Adipose tissue (tissue), 3 donors: ENCODE results near the gene FOXK2. TPM values are rescaled to one million over a fixed set of nuclear protein-coding genes. Genes with fewer than 3 reads are reported as not detected.
"Not testable (repeated sequence)": the region's sequence is repeated elsewhere in the genome, so short reads cannot be mapped to it uniquely, and the experiment has no call there.

Source experiments
- H3K27ac ChIP-seq: one replicate; pipeline ENCODE4 v1.5.1; 2013; ENCODE audit warnings: low read depth, low read length
- WGBS, 3 donors: extraction: QIAGEN DNeasy Blood & Tissue Kit; methylation state at CpG; one replicate each; pipeline ENCODE4 v1.1.7; 2013; 5-methylcytosine and 5-hydroxymethylcytosine counted together
- polyA plus RNA-seq, 3 donors: library from polyadenylated mRNA; stranded (reverse); fragments of 200-250 nt; gene quantifications; one replicate each; pipeline ENCODE4 v1.2.3, GENCODE V29; 2013
- donor health status: healthy with polysubstance abuse.
- donor health status: Bipolar disorder and iron deficiency.
- donor health status: healthy.

Gene FOXK2
- polyA plus RNA-seq, 3 donors = 11.3 to 22.0 (median 16.0) TPM

DNA sequence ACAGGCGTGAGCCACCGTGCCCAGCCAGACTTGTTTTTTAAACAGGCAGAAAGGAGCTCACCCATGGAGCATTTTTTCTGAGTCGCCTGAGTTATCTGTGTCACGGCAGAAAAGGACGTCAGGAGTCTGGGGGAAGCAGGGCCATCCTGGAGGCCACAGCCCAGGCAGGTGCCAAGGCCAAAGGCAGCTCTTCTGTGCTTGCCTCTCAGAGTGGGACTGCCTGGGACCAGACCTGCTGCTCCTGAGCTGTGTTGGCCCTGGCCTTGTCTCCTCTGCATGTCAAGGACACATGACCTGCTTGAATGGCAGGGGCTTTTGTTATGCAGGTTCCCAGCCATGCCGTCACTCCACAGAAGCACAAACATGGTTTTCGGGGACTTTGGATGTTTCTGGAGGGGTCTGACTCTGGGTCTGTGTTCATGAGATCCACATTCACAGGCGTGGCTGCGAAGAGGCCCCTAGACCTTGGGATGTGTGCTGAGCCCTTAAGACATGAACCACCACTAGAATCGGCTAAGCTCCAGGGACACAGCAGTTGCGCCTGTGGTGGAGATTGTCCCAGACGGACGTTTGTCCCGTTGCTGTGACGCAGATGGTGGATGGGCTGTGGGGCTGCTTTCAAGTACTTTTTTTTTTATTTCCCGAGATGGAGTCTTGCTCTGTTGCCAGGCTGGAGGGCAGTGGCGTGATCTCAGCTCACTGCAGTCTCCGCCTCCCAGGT lies 33.8 kb downstream of the FOXK2 start:
- 59 to 88% (median 88%) methylated on average over 18 of the region's 18 CpGs for WGBS, 3 donors
- H3K27ac ChIP-seq = no peak overlapping the region

DNA sequence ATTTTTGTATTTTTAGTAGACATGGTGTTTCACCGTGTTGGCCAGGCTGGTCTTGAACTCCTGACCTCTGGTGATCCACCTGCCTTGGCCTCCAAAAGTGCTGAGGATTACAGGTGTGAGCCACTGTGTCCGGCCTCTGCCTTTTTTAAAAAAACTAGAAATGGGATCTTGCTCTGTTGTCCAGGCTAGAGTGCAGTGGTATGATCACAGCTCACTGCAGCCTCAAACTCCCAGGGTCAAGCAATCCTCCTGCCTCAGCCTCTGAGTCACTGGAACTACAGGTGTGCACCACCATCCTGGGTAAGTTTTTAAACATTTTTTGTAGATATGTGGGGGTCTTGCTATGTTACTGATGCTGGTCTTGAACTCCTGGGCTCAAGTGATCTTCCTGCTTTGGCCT lies 38.0 kb downstream of the FOXK2 start:
- WGBS, 3 donors = 93 to 97% (median 96%) methylated on average over 2 of the region's 2 CpGs
- H3K27ac ChIP-seq = not testable (repeated sequence)

DNA sequence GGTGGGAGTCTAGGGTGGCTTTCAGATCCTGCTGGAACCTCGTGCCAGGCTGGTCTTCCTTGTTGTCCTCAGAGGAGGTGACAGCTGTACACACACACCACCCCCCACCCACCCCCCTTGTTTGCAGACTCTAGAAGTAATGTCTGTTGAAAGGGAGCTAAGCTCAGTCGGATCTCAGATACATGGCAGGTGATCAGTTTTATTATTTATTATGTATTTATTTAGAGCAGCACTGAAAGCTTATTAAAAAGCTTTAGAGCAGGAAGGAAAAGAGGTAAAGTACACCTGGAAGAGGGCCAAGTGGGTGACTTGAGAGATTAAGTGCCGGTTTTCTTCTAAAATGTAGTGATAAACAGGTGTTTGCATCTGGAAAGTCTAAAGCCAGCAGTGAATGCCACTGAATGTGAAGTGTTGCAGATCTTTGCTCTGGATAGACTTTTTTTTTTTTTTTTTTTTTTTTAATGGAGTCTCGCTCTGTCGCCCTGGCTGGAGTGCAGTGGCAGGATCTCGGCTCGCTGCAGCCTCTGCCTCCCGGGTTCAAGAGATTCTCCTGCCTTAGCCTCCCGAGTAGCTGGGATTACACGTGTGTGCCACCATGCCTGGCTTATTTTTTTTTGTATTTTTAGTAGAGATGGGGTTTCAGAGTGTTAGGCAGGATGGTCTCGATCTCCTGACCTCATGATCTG lies 40.2 kb downstream of the FOXK2 start:
- 46 to 66% (median 65%) methylated on average over 11 of the region's 11 CpGs for WGBS, 3 donors
- no peak overlapping the region for H3K27ac ChIP-seq

DNA sequence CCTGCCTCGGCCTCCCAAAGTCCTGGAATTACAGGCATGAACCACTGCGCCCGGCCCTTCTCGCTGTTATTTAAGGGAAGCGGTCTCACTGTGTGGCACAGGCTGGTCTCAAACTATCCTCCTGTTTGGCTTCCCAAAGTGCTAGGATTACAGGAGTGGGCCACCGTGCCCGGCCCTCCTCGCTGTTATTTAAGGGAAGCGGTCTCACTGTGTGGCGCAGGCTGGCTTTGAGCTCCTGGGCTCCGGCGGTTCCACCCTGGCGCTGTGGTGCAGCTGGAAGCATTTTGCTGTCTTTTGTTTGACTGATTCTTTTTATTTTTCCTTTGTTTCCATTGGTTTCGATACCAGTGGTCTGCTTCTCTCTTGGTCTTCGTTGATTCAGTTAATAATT lies 40.7 kb downstream of the FOXK2 start:
- 87 to 93% (median 89%) methylated on average over 15 of the region's 15 CpGs for WGBS, 3 donors
- H3K27ac ChIP-seq = no peak overlapping the region

DNA sequence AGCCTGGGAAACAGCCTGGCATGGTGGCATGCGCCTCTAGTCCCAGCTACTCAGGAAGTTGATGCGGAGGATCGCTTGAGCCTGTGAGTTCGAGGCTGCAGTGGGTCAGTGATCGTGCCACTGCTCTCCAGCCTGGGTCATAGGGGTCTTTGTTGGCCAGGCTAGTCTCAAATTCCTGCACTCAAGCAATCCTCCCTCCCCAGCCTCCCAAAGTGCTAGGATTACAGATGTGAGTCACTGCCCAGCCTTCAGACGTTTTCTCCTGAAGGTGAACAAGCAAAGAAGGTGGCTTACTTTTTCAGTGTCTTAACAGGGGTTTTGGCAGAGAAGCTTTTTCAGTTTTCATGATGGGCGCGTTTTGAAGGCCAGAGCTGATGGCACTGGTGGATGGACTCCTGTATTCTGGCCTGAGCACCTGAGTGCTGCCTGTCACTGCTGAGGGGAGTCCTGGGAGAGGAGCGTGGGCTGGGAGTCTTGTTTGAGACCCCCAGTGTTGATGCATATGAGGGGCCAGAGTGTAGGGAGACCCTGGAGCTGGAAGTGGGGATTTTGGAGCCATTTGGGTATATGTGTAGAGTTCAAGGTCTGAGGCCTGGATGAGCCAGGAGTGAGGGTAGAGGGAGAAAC lies 41.4 kb downstream of the FOXK2 start:
- H3K27ac ChIP-seq = no peak overlapping the region
- WGBS, 3 donors = 87 to 90% (median 88%) methylated on average over 9 of the region's 9 CpGs

DNA sequence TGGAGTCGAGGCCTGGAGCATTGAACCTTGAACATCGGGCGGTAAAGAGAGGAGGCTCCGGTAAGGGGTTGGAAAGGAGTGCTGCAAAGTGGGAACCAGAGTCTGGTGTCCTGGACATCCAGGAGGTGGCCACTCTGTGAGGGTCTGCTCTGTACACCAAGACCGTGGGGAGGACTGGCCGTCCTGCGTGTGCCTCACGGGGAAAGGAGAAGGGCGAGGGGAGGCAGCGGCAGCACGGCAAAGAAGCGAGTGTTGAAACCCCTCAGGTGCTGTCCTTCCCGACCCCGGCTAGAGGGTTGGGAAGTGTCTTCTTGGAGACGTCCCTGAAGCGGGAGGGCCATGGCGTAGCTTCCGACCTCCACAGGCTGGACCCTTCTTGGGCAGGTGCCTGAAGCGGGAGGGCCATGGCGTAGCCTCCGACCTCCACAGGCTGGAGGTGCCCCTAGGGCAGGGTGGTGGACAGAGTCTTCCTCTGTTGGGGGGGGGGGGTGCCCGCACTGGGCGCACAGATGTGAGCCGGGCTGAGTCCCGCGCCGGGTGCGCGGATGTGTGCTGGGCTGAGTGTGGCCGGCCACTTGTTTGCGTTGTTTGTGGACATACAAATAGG lies 42.0 kb downstream of the FOXK2 start:
- WGBS, 3 donors = 86 to 95% (median 91%) methylated on average over 30 to 31 of the region's 31 CpGs
- H3K27ac ChIP-seq = no peak overlapping the region

DNA sequence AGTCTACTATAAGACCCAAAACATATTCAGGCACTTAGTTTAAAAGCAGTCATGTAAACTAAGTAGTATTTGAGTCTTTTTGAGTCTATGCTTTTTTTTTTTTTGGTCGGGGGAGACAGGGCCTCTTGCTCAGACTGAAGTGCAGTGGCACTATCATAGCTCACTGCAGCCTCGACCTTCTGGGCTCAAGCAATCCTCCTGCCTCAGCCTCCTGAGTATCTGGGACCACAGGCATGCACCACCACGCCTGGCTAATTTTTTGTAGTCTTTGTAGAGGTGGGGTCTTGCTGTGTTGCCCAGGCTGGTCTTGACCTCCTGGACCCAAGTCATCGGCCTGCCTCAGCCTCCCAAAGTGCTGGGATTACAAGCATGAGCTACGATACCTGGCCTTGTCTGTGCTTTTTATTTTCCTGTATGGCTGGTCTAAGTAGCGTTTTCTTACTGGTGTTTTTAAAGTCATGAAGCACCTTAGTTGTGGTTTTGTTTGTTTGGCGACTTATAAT lies 43.2 kb downstream of the FOXK2 start:
- not testable (repeated sequence) for H3K27ac ChIP-seq
- 85 to 91% (median 87%) methylated on average over 7 of the region's 7 CpGs for WGBS, 3 donors

DNA sequence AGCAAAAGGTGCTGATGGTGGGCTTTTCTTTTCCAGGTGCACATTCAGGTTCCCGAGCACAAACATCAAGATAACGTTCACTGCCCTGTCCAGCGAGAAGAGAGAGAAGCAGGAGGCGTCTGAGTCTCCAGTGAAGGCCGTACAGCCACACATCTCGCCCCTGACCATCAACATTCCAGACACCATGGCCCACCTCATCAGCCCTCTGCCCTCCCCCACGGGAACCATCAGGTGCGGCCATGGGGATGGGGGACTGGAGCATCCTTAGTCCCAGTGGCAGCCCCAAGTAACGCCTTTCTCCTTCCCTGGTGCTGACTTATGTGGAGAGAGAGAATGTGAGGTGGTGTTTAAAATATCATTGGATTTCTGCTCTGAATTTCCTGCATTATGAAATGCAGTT lies 43.8 kb downstream of the FOXK2 start:
- H3K27ac ChIP-seq = no peak overlapping the region
- WGBS, 3 donors = 79 to 92% (median 92%) methylated on average over 9 of the region's 9 CpGs

DNA sequence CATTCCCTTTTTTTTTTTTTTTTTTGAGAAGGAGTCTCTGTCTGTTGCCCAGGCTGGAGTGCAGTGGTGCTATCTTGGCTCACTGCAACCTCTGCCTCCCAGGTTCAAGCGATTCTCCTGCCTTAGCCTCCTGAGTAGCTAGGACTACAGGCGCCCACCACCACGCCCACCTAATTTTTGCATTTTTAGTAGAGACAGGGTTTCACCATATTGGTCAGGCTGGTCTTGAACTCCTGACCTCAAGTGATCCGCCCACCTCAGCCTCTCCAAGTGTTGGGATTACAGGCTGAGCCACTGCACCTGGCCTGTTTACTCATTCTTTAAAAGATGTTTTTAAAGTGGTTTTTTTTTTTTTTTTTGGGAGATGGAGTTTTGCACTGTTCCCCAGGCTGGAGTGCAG lies 44.2 kb downstream of the FOXK2 start:
- not testable (repeated sequence) for H3K27ac ChIP-seq
- WGBS, 3 donors = 93 to 95% (median 94%) methylated on average over 4 of the region's 4 CpGs

DNA sequence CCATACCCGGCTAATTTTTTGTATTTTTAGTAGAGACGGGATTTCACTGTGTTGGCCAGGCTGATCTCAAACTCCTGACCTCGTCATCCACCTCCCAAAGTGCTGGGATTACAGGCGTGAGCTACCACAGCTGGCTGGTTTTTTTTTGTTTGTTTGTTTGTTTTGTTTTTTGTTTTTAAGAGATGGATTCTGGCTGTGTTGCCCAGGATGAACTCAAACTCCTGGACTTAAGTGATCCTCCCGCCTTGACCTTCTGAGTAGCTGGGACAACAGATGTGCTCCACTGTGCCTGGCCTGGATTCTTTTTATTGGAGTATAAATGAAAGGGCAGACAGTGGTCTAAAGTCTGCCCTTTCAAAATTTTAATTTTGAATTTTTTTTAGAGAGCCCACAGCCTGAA lies 44.7 kb downstream of the FOXK2 start:
- 74 to 91% (median 85%) methylated on average over 5 of the region's 5 CpGs for WGBS, 3 donors
- no peak overlapping the region for H3K27ac ChIP-seq

DNA sequence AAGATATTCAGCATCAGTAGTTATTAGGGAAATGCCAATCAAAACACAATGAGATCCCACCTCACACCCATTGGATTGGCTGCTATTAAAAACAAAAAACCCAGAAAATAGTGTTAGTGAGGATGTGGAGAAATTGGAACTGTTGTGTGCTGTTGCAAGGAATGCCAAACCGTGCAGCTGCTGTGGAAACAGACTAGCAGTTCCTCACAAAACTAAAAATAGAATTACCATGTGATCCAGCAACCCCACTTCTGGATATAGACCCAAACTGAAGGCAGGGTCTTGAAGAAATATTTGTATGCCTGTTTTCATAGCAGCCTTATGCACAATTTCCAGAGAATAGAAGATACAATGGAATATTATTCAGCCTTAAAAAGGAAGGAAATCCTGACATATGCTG lies 46.0 kb downstream of the FOXK2 start:
- WGBS, 3 donors = 19 to 64% (median 22%) methylated on average over 1 of the region's 1 CpG
- no peak overlapping the region for H3K27ac ChIP-seq

DNA sequence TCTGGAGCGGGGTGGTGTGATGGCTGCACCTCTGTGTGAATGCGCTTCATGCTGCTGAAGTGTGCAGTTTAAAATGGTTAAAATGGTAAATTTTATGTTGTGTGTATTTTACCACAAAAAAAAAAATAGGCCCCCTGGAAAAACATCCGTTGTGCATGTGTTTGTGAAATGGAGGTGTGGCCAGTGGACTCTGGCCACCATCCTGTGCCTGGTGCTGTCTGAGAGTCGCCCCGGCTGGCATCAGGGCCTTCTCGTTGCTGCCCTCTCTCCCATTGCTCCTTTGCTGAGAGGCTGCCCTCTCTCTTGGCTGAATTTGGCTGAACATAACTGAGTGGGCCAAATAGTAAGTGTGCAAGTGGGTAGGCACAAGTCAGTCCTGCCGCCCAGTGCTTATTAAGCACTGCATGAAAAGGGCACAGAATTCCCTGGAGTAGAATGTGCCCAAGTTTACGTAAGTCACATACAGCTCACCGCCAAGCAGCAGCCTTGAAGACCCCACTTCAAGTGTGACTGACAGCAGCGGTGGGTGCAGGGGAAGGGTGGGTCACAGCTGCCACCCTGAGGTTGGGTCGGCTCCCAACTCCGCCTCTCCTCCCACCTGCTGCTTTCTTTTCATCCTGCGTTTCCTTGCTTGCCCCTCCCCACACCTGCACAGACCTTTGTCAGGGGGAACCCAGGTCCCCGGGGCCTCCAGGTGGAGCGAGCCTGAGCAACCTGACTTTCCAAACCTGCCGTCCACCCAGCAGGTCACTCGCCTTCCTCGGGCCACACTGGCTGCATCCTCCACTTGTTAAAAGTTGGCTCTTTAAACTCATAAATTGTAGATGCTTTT lies 46.8 kb downstream of the FOXK2 start:
- no peak overlapping the region for H3K27ac ChIP-seq

DNA sequence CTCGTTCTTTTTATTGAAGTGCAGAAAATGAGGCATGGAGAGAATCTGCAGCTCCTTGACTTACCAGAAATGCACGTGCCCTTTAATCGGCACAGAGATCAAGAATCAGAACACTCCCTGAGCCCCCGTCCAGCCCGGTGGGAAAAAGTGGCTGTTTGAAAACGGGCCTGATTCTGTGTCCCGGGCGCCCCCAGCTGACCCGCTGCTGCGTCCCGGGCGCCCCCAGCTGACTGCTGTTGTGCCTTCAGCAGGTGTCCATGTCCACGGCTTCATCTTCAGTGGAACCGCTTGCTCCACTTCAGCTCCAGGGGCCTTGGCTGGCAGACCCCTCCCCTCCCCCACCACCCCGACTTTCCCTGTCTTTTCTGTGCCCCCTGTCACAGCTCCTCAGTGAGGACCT lies 47.8 kb downstream of the FOXK2 start:
- 89 to 95% (median 93%) methylated on average over 15 of the region's 15 CpGs for WGBS, 3 donors
- no peak overlapping the region for H3K27ac ChIP-seq

More for the DNA sequence above, 46.8 kb downstream of the FOXK2 start:
- 74 to 85% (median 83%) methylated on average over 18 of the region's 18 CpGs for WGBS, 3 donors

DNA sequence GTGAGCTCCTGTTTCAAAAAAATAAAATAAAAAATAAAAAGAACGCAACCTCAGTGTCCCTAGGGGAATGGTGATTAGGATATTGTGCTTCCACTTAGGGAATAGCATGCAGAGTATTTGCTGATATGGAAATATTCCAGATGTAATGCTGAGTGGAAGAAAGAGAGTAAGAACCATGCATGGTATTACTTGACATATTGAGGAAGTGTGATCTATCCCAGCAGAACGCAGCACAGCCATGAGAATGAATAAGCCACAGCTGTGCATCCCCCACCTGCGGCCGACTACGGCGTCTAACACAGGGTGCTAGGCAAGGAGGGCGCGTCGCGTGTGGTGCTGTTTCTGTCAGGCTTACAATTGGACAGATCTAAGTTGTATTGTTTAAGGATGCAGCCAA lies 49.5 kb downstream of the FOXK2 start:
- 81 to 91% (median 86%) methylated on average over 10 of the region's 10 CpGs for WGBS, 3 donors
- H3K27ac ChIP-seq = no peak overlapping the region

DNA sequence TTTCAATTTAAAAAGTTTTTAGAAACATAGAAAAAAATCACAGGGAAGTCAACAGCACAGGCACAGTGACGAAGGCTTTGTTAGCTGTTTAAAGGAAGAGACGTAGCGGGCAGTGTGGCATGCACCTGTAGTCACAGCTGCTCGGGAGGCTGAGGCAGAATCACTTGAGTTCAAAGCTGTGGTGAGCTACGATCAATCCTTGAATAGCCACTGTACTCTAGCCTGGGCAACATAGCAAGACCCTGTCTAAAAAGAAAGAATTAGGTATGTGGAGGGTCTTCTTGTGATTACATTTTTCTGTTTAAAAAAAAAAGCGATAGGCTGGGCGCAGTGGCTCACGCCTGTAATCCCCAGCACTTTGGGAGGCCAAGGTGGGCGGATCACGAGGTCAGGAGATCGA lies 50.1 kb downstream of the FOXK2 start:
- H3K27ac ChIP-seq = no peak overlapping the region
- 92 to 96% (median 94%) methylated on average over 11 of the region's 11 CpGs for WGBS, 3 donors

DNA sequence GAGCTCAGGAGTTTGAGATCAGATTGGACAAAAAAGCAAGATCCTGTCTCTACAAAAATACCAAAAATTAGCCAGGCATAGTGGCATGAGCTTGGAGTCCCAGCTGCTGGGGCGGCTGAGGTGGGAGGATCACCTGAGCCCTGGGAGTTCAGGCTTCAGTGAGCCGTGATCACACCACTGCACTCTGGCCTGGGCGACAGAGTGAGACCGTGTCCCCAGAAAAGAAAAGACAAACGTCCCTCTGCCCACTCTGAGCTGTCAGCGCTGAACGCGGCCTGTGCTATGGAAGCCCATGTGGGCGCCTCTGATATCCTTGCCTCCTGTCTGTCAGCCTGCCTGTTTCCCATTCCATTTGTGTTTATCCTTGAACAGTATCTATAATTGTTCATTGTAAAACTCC lies 50.7 kb downstream of the FOXK2 start:
- WGBS, 3 donors = 91 to 97% (median 94%) methylated on average over 9 of the region's 9 CpGs
- no peak overlapping the region for H3K27ac ChIP-seq

DNA sequence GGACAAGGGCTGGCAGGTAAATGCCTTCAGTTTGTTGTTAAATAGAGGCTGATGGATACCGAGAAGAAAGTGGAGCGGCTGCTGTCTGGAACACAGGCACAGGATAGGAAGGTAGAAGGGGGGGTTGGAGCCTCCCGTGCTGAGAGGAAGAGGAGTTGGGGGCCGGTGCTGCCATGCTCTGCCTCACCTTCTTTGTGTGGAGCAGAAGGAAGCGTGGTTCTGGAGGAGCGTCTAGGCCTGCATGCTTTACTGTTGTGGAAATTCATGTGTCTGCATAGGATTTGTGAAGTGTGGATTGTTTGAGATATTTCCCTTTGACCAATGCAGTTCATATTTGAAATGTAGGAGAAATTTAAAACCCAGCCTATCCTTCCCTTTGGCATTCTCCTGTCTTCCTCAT lies 52.3 kb downstream of the FOXK2 start:
- 84 to 93% (median 92%) methylated on average over 6 of the region's 6 CpGs for WGBS, 3 donors
- no peak overlapping the region for H3K27ac ChIP-seq

DNA sequence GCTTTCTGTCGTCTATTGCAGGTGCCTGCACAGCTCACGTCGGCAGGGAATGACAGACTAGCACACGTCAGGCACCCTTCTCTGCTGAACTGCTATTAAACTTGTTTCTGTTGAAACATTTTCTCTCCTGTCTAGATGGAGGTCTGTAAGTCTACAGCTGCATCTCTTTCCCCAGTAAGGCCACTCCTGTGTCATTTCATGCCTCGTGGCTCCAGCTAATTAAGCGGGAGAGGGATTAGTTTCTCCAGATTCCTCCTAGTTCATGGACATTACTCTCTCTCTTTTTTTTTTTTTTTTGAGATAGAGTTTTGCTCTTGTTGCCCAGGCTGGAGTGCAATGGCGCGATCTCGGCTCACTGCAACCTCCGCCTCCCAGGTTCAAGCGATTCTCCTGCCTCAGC lies 54.5 kb downstream of the FOXK2 start:
- 91 to 96% (median 95%) methylated on average over 10 to 11 of the region's 11 CpGs for WGBS, 3 donors

More for the DNA sequence above, 54.5 kb downstream of the FOXK2 start:
- H3K27ac ChIP-seq = no peak overlapping the region
